Measurements from ENCODE around the gene SPR.
"Not testable (repeated sequence)": the region's sequence is repeated elsewhere in the genome, so short reads cannot be mapped to it uniquely, and the experiment has no call there.

Gene SPR

DNA sequence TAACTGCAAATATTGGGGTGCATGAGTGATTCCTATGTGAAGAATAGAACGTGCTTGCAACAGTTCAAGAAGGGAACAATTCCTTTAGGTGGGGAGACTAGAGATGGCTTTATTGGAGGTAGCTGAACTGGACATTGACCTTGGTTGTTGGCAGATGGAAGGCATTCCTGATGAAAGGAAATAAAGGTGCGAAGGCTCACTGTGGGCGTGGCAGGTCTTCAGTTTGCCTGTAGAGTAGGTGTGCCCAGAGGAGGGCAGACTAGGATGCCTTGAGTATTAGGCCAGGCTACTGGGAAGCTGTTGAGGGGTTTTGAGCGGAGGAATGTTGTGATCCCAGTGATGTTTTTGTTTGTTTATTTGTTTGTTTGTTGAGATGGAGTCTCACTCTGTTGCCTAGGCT lies 2.8 kb downstream of the SPR start:
- no peak for DNase-seq

DNA sequence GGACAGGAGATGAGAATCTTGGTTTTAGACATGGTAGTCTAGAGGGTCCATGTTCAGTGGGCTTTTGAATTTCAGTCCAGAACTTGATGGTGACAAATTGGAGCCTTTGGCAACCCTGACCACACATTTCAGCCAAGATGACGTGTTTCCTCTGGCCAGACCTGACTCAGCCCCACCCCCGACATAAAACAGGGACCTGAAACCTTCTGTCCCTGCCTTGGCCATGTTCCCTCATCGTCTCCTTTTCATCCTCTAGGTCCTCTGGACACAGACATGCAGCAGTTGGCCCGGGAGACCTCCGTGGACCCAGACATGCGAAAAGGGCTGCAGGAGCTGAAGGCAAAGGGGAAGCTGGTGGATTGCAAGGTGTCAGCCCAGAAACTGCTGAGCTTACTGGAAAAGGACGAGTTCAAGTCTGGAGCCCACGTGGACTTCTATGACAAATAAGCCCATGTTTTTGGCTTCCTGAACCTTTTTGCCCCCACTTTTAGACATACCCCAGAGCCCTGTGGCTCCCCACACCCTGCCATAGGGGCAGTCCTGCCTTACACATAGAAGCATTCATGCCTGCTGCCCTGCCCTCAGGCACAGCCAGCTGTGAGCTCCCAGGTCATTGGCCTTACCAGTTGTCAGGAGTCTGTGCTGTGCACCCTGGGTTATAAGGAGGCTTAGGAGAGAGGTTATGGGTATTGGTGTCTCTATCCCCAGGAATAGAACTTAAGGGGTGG lies 4.0 kb downstream of the SPR start:
- no peak for DNase-seq

DNA sequence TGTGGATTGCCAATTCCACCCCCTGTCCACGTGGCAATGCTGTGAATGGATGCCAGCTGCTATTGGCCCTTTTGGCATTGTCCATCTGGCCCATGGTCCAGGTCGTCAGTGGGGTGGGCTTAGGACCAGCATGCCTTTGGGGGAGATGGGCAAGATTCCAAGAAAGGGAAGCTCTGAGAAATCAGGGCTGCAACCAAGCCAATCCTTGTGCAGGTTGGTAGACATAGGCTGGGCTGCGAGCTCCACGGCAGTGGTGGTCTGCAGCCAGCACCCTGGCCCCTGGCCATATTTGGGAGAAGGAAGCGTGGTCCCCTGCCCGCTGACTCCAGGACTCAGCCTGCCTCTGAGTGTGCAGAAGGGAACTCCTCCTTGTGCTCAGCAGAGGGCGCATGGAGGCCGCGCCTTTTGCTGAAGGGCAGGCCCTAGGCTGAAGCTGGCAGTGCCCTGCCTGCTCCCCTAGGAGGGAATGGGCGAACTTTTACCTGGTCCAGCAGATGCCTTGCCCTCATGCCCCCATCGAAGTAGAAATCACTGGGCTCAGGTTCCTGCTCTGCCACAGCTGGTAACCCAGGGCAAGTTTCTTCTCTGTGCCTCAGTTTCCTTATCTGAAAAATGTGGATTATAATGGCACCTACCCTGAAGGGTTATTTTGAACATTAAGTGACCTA lies 5.4 kb downstream of the SPR start:
- peak; percentile 71 for DNase-seq

DNA sequence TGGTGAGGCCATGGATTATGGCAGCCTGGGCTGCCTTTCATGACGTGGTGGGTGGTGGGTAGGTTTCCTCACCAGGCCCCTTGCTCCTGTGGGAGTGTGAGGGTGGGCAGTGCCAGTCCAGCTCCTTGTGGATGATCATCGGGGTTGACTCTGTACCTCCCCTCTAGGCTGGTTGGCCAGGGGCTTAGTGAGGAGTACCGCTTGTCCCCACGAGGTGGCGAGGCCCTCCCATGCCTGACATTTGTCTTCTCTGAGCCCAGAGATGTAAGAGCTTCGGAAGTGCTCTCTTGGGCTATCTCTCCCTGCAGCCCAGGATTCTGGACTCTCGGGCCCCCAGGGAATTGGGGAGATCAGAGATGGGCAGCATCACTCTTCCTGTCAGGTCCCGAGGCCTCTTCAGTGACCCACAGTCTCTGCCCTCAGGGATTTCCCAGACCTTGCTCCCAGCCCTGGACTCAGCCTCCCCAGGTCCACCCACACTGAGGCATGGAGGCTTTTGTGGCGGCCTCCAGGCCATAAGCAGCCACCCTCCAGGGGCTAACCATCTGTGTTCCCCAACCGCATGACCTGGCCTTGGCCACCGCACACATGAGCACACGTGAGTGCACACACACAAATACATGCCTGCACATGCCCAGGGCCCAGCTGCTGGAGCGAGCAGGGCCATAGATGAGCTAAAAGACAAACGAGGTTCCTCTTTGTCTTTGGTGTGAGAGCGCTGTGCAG lies 6.5 kb downstream of the SPR start:
- peak; percentile 71 for DNase-seq

DNA sequence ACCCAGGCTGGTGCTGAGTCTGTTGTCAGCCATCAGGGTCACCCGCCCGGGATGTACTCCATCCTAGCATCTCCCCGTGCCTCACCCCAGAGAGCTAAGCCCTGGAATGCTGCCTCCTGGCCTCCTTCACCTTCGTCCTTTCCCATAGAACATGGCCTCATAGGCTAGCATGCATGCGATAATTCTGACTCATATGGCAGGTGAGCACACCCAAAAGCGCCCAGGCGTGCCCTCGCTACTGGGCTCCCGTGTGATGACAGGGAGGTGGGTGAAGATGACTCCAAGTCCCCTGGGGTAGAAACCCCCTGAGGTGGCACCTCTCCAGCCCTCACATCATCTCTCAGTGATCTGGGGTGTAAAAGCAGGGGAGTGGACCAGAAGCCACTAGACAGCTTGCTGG lies 7.3 kb downstream of the SPR start:
- no peak for DNase-seq

DNA sequence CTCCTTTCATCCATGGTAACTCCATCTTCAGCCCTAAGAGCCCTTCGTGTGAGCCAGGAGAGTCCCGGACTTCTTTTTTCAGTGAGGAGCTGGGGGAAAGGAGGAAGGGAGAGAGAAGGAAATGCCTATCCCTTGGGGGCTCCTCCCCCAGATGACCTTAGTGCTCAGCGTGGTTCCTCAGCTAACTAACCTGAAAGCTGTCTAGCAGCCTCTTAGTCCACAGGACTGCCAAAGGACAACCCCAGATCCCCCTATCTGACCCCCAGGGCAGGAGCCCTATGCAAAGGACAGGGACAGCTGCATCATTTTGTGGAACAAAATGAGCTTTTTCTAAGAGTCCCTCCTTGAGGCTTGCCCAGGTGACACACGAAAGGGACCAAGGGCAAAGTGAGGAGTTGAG lies 7.9 kb downstream of the SPR start:
- no peak for DNase-seq

DNA sequence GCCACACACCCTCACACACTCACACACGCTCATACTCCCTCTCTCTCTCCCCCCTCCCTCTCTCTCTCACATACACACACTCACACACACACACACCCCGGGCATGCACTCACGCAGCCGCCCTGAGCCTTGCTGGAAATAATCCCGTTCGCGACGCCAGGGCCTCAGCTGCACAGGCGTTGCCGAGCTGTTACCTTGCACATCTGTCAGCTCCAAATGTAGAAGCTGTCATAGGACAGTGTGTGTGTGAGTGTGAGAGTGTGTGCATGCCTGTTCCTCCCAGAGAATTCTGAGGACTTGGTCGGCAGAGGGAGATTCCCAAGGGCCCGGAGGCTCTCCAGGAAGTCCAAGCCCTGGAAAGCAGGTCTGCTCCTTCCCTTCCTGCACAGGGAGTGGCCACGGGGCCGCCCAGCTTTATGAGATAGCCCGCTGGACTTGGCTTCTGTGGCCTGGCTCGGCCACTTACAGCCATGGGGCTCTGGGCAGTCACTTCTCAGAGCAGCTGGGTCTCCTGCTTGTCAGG lies 8.6 kb downstream of the SPR start:
- DNase-seq: peak; percentile 87

DNA sequence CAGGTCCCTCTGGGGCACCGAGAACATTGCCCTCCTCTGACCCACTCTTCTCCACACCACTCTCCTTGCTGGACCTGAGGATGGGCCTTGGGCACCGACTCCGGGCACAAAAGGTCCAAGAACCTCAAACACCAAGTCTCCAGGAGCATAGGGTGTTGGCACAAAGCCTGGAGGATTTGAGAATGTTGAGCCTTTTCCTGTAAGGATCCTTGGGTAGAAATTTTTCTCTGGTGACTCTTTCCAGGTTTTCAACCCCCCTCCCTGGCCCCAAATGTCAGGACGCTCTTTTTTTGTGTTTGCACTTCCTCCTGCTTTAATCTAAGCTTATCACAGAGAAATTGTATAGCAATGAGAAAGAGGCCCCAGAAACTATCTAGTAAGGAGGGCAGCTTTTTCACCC lies 9.2 kb downstream of the SPR start:
- DNase-seq: no peak

DNA sequence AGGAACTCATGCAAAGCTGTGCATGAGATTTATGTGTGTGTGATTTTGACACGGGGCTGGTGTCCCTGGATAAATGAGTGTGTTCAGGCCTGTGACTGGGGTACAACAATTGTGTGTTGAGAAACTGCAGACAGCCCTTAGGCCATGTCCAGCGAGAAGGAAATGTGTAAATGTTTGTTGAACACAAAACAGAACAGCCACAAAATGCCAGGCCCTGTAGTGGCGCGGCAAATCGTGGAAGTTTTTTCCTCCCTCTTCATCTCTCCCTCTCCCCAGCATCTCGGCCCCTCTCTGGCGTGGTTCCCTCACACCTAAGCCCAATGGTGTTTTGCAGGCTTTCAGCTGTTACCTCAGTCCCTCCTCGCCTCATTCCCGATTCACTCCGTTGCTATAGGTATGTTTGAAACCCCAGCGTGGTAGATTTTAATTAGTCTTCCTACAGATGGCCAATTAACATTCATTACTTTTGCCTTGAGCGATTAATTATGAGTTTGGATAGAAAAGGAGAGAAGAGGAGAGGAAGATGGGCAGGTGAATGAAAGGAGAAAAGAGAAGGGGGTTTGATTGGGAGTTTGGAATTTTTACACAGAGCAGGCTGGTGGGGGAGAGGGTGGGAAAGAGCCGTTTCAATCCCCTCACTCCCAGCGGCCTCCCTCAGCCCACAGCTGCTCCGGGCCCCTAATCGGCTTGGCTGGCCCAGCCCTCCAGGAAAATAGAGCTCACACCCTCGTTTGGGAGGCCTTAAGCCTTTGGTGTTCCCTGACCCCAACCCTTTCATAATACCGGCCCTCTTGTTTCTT lies 10.8 kb downstream of the SPR start:
- no peak for DNase-seq

DNA sequence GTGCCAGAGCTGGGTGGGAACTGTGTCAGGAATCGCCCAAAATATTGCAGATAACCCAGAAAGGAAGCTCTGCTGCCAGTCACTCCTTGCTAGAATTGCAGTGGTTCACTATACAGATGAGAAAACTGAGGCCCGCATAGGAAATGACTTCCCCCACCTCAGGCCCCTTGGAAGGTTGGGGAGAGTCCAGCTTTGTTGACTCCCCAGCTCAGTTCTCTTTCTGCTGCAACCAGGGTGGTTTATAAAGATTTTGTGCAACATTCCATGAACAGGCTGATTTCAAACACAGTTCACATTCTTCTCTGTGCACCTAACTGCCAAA lies 11.3 kb downstream of the SPR start:
- no peak for DNase-seq

DNA sequence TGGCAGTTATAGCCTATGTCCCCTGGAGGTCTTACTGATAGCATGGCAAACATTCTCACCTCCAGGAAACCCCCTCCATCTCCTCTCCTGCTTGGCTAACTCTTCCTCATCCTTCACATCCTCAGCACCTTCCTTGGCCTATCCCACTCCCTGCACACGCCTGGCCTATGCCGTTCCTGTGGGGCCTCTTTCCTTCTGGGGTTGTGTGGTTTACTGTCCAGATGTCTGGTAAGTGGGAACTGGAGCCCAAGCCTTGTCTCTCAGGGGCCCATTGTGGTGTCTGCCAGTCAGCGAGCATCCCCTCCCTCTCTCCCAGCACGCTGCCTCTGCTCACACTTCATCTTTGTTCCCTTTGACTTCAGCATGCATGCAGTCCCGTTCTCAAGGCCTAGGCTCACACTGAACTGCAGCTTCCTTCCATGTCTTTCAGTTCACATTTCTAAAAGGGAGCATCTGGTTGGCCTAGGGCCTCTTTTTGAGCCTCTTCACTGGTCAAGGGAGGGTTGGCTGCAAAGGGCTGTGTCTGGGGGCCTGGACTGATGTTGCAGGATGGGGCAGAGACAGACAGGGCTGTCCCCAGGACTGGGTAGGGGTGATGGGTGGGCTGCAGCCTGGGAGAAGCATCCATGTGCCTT lies 13.1 kb downstream of the SPR start:
- DNase-seq: no peak

DNA sequence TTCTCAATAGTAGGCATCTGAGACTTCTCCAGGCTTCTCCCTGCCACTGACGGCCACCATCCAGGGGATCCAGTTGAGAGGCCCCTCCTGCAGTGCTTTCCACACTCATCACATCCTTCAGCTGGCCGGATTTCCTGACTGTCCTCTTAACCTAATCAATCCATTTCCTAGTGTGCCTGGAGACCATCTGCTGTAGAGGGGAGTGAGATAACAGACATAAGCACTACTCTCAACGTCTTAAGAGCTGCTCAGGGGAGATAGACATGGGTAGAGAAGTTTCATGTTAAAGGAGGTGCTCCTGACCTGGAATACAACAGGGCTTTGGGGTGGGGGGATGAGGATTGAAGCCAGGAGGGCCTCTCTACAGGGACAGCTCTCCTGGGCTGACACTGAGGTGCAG lies 14.2 kb downstream of the SPR start:
- DNase-seq: no peak

DNA sequence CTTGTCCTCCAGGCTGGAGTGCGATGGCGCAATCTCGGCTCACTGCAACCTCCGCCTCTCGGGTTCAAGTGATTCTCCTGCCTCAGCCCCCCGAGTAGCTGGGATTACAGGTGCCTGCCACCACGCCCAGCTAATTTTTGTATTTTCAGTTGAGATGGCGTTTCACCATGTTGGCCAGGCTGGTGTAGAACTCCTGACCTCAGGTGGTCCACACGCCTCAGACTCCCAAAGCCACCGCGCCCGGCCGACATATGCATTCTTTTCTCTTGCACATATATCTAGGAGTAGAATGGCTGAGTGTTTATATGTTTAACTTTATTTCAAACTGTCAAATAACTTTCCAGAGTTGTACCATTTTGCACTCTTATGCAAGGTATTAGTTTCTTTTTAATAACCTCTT lies 20.2 kb downstream of the SPR start:
- DNase-seq: not testable (repeated sequence)

DNA sequence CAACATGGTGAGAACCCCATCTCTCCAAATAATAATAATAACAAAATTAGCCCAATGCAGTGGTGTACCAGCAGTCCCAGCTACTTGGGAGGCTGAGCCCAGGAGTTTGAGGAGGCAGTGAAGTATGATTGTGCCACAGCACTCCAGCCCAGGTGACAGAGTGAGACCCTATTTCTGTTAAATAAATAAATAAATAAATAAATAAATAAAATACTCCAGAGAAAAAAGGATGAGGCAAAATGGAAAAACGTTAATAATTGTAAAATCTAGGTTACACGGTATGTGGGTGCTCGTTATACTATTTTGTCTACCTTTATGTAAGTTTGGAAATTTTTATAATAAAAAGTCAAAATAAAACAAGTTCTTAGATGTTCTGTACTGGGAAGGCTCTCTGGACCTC lies 21.5 kb downstream of the SPR start:
- no peak for DNase-seq

DNA sequence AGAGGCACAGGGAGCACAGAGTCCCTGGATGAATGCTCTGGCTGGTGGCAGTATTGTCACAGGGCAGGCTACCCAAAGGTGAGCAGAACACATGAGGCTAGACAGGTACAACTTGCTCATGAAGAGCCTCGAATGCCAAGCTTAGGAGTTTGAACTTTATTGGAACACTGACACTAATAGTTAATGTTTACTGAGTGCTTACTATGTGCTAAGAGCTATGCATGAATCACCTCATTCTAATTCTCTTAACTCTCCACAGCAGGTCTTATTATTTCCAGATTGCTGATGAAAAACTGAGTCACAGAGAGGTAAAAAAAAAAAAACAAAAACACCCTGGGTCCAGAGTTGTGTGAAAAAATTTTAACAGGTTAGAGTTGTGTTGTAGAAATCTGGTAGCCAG lies 24.0 kb downstream of the SPR start:
- DNase-seq: no peak

DNA sequence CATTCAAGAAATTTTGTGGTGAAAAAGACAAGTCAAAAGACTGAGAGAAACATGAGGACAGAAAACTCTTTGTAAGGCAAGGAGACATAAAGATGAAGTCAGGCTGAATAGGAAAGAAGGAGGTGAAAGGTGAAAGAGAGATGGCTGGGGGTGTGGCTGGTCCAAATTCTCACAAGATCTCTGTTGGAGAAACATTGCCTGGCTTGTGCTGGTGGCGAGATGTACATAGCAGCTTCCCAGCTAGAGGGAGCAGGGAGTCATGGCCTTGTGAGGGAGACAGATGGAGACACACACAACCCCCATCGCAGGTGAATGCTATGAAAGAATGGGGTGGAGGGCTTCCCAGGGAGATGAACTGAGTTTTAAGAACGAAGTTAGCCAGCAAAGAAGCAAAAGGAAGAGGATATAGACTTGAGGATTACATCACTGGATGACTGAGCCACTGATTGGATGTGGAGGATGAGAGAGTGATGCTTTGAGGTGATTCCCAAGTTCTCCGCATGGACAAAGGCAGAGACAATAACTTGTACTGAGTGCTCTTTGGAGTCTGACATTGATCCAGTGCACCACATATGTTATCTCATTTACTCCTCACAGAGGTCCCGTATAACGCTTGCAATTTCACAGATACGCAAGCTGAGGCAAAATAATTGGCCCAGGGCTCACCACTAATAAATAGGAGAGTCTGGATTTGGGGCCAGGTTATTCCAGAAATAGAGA lies 26.4 kb downstream of the SPR start:
- peak; percentile 43 for DNase-seq

DNA sequence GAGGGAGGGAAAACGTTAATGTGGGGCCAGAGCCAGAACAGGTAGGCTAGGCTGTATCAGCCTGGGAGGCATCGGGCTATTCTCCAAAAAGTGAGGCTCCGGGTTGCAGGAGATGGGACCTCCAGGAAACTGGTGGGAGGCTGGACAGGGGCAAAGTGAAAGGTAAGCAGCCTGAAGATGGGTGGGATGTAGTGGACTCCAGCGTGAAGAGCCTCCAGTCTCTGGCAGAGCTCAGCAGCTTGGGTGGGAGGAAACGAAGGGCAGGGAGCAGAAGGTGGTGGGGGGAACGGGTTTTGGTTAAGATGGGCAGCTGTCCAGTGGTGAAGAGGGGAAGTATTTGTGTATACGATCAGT lies 27.0 kb downstream of the SPR start:
- DNase-seq: no peak

DNA sequence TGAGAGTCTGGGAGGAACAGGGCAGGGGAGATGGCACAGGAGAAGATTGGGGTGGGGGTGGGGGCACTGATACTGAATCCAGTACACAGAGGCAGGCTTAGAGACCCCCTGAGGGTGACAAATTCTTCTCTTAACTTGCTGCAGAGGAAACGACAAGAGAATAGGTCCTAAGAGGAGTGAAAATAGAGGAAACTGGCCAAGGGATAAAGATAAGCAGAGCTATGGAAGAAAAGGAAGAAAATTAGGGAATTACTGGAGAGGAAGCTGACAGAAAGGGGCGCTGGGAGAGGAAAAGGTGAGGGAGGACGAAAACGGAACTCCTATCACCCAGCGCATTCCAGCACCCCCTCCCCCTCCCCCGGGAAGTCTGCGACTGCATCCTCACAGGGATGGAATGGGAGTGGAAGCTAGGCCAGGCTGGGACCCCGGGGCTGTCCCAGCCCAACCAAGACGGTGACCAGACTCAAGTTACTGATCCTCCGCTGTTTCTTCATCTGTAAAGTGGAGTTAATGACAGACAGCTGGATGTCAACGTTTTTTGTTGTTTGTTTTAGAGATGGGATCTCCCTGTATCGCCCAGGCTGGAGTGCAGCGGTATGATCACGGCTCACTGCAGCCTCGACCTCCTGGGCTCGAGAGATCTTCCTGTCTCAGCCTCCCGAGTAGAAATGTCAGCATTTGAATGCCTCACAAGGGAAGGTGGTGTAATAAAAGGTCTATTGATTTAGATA lies 27.5 kb downstream of the SPR start:
- DNase-seq: no peak

DNA sequence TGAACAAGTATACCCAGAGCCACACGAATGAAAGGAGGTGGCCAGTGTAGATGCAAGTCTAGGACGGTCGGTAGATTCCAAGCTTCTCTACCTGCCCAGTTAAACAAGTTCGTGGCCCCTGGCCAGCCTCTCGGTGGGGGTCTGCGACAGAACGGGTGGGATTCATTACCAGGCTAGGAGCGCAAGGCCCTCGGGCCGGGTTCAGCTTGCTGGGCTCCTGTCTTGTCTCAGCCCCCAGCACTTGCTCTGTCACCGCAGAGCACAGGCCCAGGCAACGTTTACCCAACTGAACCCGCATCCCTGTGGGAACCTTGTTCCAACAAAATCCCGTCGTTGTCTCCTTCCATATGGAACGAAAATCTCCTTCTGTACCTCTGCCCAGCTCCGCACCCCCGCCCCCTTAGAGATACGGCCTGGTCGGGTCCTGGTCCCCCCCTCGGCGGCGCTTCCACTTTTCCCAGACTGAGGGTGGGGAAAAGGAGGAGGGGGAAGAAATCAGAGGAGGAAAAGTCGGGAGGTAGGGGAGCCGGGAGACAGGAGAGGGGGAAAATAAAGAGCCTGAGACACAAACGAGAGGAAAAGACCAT lies 28.2 kb downstream of the SPR start:
- no peak for DNase-seq

DNA sequence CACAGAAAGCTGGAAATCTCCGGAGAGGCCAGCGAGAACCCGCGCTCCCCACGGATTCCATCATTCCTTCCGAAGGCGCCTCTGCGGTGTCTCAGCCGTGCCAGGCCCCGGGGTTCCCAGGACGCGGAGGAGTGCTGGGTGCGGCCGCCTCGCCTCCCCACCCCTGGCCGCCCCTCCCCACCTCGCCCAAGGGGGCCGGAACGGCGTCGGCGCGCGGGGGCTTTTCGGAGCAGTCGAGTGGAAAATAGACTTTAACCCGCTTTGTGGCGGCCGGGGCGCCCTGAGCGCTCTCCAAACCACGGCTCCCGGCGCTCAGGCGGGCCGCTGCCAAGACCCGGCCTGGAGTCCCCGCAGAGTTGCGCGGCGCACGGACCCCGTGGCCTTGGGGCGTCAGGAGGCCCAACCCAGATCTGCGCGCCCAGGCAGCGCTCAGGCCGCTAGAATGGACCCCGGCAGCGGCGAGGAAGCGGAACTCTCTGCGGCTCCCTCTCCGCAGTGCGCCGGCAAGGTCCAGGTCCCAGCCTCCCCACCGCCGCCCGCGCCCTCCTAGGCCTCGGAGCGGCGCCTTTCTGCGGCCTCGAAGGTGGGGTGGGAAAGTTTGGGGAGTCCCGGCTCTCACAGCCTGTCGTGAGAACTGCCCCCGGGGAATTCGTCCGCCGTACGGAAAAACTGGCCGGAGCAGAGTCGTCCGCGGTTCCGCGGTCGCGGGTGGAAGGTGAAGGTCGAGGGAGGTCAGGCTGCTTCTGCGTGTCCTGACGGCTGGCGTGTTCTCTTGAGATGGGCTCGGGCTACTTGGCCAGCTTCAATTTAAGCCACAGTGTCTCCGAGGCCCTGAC lies 28.9 kb downstream of the SPR start:
- DNase-seq: peak; percentile 74
